22Rv1 (cell line): ENCODE measurements around the gene WDR33.
A peak's percentile ranks its signal among the peaks of the same experiment; 100 is the strongest.

Source experiments
- H3K27ac ChIP-seq: fragments of 450-650 bp; 2 replicates; pipeline ENCODE4 v1.5.1; 2017
- ZFX ChIP-seq: fragments of 450-650 bp; IDR thresholded peaks from 2 replicates; pipeline ENCODE4 v1.6.1; 2017; ENCODE audit warnings: antibody characterized with exemption, borderline replicate concordance
- TF ChIP-seq, protein P1 (sequence below): fragments of 450-650 bp; IDR thresholded peaks from 2 replicates; pipeline ENCODE4 v1.5.1; 2017; ENCODE audit warnings: mild to moderate bottlenecking

Gene WDR33

DNA sequence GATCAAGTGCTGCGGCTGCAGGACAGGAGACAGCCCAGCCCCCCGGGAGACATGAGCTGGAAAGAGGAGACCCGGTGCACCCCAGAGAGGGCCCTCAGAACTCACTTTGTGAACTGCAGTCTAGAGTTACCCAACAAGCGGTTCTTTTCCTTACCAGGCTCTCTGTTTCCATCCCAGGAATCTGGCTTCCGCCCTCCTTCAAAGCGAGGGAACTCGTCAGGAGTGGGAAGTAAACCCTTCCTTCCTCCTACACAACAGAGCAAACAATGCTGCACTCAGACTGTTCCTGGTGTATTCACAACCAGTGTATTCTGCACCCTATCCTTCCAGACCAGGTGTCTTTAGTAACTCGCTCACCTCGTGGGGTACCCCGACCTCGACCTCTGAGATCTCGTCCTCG, 101.6 kb downstream of the WDR33 start:
- TF ChIP-seq, protein P1, sequence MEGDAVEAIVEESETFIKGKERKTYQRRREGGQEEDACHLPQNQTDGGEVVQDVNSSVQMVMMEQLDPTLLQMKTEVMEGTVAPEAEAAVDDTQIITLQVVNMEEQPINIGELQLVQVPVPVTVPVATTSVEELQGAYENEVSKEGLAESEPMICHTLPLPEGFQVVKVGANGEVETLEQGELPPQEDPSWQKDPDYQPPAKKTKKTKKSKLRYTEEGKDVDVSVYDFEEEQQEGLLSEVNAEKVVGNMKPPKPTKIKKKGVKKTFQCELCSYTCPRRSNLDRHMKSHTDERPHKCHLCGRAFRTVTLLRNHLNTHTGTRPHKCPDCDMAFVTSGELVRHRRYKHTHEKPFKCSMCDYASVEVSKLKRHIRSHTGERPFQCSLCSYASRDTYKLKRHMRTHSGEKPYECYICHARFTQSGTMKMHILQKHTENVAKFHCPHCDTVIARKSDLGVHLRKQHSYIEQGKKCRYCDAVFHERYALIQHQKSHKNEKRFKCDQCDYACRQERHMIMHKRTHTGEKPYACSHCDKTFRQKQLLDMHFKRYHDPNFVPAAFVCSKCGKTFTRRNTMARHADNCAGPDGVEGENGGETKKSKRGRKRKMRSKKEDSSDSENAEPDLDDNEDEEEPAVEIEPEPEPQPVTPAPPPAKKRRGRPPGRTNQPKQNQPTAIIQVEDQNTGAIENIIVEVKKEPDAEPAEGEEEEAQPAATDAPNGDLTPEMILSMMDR, result no peak
- no peak for TF ChIP-seq ZFX
- H3K27ac ChIP-seq, result no peak overlapping the region

DNA sequence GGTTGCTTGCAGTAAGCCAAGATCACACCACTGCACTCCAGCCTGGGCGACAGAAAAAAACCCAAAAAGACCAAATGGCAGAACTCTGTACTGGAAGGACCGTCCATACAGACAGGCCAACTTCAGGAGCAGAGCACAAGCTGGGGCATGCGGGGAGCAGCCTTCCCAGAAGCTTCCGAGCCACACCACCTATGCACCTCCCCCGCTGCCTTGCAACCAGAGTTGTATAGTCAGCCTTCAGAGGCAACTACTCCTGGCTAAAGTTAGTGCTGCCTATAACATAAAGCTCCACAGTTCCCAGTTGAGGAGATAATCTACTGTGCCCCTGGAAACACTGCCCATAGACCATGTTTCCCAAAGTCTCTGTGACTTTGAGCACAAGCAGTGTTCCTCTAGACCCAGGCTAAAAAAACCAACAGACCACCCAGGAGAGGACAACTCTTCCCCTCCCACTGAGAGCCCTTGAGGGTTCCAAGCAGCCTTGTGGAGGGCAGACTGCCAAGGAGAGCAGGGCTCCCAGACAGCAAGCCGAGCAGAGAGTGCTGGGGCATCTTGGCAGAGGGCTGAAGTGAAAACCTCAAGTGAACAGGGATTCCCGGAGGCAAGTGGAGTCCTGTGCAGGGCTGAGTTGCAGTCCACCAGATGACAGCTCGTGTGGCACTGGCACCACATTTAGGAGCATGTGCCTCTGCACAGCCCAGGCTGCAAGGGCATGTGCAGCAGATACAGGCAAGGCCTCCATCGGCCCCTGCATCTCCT, 102.9 kb downstream of the WDR33 start:
- TF ChIP-seq, protein P1, result no peak
- TF ChIP-seq ZFX, result no peak

DNA sequence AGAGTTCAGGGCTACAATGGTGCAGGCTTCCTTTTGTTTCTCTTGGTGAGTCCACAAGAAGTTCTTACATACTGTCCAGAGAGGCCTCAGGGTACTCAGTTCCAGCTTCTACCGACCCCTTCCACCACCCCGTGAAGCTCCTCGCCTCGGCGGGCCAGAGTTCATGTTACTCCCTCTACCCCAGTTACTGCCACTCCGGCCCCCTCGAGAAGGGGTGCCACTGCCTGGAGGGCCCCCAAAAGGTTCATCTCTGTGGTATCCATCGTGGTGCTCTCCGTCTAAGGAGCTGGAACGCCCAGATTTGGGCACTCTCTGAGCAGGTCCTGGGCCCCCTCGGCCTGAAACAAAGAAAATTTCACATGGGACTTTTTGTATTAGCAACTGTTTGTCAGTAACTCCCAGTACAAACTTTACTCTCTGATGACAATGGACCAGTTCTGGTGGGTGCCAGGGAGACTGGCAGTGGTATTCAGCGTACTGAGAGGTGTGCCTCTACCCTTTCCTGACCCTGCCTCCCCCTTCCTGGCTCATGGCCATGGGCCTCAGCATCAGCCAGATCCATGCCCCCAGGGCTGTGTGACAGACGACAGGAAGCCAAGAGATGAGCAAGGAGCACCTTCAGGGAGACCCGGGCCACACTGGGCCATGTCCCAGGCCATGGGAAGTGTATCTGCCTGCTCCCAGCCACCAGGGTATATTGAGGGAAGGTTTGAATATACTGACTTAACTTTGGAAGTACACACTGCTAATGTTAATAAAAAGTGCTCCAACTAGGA, 104.6 kb downstream of the WDR33 start:
- no peak for TF ChIP-seq ZFX
- no peak overlapping the region for H3K27ac ChIP-seq

More for the DNA sequence above, 102.9 kb downstream of the WDR33 start:
- H3K27ac ChIP-seq, result no peak overlapping the region

DNA sequence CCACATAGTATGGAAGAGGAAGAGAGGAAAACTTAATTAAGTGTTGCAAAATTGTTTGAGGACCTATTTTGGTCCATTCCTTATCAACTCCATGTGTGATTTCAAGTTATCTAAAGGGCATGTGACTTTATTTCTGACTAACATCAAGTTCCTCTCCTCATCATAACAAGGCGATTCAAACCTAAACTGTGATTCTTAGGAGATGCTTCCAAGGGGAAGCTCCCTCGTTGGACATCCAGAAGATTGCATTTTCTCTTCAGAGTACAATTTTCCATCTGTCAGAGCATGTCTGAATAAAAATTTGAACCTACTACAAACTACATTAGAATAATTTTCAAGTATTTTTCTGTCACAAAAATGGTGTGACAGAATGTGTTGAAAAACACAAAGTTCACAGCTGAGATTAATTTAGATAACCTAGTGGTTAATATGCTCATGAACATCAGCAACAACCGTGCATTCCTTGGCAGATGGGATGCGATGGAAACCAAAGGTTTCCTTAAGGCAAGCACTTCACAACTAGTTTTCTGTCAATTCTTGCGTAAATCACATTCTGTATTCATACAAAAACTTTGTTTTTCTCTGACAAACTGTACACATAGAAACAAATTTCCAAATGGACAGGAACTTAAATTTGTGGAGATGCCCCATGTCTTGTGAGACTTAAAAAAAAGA, 105.4 kb downstream of the WDR33 start:
- H3K27ac ChIP-seq, result no peak overlapping the region

DNA sequence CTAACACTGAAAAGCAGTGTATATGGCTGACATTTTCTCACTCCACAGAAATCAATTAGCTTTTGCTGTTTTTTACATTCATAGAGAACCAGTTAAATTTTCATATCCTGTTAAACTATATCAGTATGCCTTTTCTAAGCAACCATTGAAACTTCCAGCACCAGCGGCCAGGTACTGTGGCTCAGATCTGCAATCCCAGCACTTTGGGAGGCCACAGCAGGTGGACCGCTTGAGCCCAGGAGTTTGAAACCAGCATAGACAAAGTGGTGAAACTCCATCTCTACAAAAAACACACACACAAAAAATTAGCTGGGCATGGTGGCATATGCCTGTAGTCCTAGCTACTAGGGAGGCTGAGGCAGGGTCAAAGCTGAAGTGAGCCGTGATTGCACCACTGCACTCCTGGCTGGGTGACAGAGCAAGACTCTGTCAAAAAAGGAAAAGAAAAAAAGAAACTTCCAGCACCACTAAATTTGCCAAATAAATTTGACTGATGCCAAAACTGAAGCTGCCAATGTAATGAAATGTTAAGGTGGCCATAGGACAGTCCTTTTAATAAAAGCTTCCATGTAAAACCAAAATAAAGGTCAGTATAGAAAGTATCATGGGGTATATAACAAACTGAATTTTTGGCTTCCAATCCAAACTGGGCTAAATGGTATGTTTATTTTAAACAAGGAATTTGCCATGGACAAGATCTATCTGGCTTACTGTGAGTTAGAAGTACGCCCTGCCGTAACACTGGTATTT, 106.2 kb downstream of the WDR33 start:
- TF ChIP-seq, protein P1, result no peak
- TF ChIP-seq ZFX, result no peak
- H3K27ac ChIP-seq, result no peak overlapping the region

More for the DNA sequence above, 105.4 kb downstream of the WDR33 start:
- TF ChIP-seq, protein P1, result no peak
- TF ChIP-seq ZFX, result no peak

DNA sequence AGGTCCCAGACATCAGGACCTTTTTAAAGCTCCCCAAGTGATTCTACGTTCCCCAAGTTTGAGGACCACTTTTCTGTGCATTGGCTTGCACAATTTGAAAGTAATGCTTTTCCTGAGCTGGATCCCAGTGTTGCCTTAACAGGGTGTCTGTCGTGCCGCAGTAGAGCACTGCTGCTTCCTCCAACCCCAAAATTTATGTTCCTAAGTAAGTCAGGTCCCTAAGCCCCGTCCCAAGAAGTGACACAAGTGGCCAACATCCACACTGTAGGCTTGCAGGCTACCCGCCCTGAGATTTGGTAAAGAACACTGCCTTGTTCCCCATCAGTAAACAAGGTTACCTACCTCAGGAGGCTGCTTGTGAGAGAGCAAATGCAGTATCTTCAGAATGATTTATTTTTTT, 107.7 kb downstream of the WDR33 start:
- no peak overlapping the region for H3K27ac ChIP-seq
- TF ChIP-seq, protein P1, result no peak

DNA sequence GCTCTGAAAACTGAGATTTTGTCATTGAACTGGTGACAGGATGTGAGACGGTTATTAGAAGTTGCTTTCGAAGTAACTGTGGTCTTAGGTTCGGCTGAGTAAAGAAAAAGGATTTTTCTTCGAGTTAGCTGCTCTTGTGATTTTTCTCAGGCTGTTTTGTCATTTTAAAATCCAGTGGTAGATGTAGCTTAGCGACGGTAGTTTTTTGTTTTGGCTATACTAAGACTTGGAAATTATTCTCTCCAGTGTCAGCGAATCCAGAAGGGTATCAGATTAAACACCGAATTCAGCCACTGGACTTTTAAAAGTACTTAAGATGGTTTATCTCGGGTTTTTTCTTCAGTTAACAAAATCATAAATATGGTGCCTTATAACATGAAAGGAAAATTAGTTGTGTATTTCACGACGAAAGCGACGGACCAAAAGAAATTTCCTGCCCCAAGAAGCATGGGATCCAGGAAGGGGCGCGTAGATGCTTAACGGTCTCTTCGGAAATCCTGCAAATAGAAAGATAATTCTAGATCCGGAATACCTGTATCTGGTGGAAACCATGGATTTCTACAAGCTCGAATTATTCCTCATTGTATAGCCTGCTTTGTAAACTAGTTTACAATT, 108.5 kb downstream of the WDR33 start:
- no peak for TF ChIP-seq ZFX
- TF ChIP-seq, protein P1, result no peak
- H3K27ac ChIP-seq, result peak overlapping the region; percentile 92
